Measurements from ENCODE around the gene UMAD1.
"Not testable (repeated sequence)": the region's sequence is repeated elsewhere in the genome, so short reads cannot be mapped to it uniquely, and the experiment has no call there.

Gene UMAD1

GRCh38 chr7:7805511-7806153 is 165.1 kb downstream of the UMAD1 start:
- no peak for DNase-seq

- DNase-seq = no peak
Measured at GRCh38 chr7:7808156-7808555, 167.6 kb downstream of the UMAD1 start.

- DNase-seq = no peak
Measured at GRCh38 chr7:7808626-7809025, 168.1 kb downstream of the UMAD1 start.

GRCh38 chr7:7810380-7810779 is 169.8 kb downstream of the UMAD1 start:
- DNase-seq = no peak

- DNase-seq = no peak
Measured at GRCh38 chr7:7810826-7811225, 170.3 kb downstream of the UMAD1 start.

- no peak for DNase-seq
Measured at GRCh38 chr7:7812112-7812511, 171.6 kb downstream of the UMAD1 start.

GRCh38 chr7:7815395-7815794 is 174.8 kb downstream of the UMAD1 start:
- DNase-seq = no peak

GRCh38 chr7:7816084-7816483 is 175.5 kb downstream of the UMAD1 start:
- DNase-seq = no peak

GRCh38 chr7:7816816-7817536 is 176.4 kb downstream of the UMAD1 start:
- no peak for DNase-seq

- DNase-seq = no peak
Measured at GRCh38 chr7:7817748-7818147, 177.2 kb downstream of the UMAD1 start.

- DNase-seq = not testable (repeated sequence)
Measured at GRCh38 chr7:7818179-7818578, 177.6 kb downstream of the UMAD1 start.

GRCh38 chr7:7819442-7820247 is 179.1 kb downstream of the UMAD1 start:
- peak; percentile 7 for DNase-seq

- DNase-seq = no peak
Measured at GRCh38 chr7:7820409-7820808, 179.9 kb downstream of the UMAD1 start.

GRCh38 chr7:7820939-7821338 is 180.4 kb downstream of the UMAD1 start:
- DNase-seq = no peak

GRCh38 chr7:7821517-7821916 is 181.0 kb downstream of the UMAD1 start:
- DNase-seq = no peak

GRCh38 chr7:7825294-7825693 is 184.7 kb downstream of the UMAD1 start:
- not testable (repeated sequence) for DNase-seq

GRCh38 chr7:7829667-7830066 is 189.1 kb downstream of the UMAD1 start:
- no peak for DNase-seq

GRCh38 chr7:7830122-7830878 is 189.7 kb downstream of the UMAD1 start:
- DNase-seq = no peak

- no peak for DNase-seq
Measured at GRCh38 chr7:7832518-7832917, 192.0 kb downstream of the UMAD1 start.

GRCh38 chr7:7834761-7835160 is 194.2 kb downstream of the UMAD1 start:
- DNase-seq = no peak

- DNase-seq = no peak
Measured at GRCh38 chr7:7841027-7841426, 200.5 kb downstream of the UMAD1 start.

GRCh38 chr7:7843240-7843639 is 202.7 kb downstream of the UMAD1 start:
- DNase-seq = no peak

GRCh38 chr7:7843972-7844371 is 203.4 kb downstream of the UMAD1 start:
- no peak for DNase-seq
